HG02852 (cell line): ENCODE measurements around the gene TJP1.
"Not testable (repeated sequence)": the region's sequence is repeated elsewhere in the genome, so short reads cannot be mapped to it uniquely, and the experiment has no call there.

Experiments
- ATAC-seq: cut with Tn5 transposase; IDR thresholded peaks from one replicate; pipeline ENCODE4 v1.9.1; 2021; ENCODE audit warnings: mild to moderate bottlenecking, moderate library complexity; ENCODE audit not compliant: unreplicated experiment

The TJP1 gene

DNA sequence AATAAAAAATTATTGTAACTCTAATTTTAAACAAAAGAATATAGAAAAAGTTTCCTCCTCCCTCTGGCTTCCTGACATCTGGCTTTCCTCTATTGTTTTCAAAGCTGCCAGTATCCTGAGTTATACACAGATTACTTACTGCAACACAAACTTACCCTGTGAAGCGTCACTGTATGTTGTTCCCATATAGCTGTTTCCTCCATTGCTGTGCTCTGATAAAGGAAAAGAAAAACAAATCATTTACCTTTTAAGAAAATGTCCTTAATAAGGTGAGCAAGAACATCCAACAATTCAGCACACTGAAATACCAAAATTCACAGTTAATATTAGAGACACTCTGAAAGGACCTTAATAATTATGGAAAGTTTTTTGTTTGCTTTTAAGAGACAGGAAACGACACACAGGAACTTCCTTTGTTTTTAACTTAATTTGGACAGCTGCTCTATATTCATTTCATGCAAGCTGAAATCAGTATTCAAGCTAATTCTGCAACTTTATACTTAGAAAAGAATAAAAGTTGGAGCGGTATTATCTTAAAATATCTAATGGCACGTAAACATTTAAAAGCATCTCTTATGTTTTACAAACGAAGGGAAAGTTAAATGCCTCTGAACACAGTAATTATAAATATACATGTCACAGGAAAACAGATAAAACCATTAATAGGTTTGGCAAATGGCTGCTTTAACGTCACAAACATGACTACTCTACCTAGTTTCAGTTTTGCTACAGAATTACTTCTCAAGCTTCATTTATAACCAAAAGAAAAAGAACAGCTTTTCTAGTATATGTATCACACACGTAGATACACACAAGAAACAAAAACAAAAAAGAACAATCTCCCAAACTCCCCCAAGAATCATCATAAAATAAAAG, 21.5 kb downstream of the TJP1 start:
- no peak for ATAC-seq

DNA sequence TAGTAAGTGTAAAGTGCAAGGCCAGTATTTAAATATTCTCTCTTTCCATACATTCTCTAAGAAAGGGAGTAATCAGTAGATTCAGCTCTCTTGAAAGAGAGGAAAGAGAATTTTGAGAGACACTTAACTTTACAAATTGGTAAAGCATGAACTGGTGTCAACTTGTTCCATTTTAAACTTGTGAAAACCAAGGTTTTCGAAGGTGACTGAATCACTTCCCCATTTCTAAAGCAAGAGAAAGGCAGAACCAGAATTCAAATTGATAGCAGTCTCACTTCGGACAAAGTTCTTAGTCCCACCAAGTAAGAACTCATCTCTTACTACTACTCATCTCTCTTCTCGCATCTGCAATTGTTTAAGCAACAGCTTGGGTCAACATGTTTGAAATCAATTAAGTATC, 22.4 kb downstream of the TJP1 start:
- ATAC-seq: no peak

DNA sequence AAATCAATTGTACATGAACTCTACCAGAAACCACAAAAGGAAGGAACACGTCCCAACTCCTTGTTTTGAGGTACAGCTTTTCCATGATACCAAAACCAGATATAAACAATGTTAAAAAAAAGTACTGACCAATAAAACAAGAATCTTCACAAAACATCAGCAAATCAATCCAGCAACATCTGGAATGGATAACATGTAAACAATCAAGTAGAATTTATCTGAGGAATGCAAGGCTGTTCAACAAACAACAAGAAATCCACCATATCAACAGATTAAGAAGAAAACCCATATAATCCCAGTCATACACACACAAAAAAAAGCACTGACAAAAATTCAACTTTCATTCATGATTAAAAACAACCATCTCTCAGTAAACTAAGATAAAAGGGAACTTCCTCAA, 26.7 kb downstream of the TJP1 start:
- ATAC-seq: no peak

DNA sequence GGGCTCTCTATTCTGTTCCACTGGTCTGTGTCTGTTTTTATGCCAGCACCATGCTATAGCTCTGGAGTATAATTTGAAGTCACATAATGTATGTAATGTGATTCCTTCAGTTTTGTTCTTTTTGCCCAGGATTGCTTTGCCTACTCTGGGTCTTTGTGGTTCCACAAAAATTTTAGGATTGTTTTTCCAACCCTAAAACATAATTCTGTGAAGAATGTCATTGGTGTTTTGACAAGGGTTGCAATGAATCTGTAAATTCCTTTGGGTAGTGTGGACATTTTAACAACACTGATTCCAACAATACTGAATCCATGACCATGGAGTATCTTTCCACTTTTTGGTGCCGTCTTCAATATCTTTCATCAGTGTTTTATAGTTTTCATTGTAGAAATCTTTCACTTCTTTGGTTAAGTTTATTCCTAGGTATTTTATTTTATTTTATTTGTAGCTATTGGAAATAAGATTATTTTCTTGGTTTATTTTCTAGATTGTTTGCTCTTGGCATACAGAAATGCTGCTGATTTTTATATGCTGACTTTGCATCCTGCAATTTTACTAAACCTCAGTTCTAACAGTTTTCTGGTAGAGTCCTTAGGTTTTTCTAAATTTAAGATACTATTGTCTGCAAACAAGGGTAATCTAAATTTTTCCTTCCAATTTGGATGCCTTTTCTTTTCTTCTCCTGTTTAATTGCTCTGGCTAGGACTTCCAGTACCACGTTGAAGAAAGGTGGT, 29.7 kb downstream of the TJP1 start:
- no peak for ATAC-seq

DNA sequence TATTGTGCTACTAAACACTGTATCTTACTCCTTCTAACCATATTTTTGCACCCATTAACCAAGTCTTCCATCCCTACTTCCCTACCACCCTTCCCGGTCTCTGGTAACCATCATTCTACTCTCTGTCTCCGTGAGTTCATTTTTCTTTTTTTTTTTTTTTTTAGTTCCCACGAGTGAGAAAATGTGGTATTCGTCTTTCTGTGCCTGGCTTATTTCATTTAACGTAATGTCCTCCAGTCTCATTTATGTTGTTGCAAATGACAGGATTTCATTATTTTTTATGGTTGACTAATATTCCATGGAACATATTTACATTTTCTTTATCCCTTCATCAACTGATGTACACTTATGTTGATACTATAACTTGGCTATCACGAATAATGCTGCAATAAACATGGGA, 31.7 kb downstream of the TJP1 start:
- no peak for ATAC-seq

DNA sequence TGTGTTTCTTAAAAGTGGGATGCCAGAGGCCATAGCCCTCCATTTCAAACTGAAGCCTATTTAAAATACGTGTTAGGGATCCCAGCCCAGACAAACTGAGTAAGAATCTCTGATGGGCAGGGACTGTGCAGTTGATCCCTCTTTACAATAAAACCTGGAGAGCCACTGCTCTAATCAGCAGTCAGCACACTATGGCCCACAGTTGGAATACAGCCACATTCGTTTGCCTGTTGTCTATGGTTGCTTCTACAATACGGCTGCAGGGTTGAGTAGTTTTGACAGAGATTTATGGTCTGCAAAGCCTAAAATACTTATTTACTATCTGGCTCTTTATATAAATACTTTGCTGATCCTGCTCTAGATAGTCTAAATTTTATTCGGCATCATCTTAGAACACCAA, 32.4 kb downstream of the TJP1 start:
- ATAC-seq: no peak

DNA sequence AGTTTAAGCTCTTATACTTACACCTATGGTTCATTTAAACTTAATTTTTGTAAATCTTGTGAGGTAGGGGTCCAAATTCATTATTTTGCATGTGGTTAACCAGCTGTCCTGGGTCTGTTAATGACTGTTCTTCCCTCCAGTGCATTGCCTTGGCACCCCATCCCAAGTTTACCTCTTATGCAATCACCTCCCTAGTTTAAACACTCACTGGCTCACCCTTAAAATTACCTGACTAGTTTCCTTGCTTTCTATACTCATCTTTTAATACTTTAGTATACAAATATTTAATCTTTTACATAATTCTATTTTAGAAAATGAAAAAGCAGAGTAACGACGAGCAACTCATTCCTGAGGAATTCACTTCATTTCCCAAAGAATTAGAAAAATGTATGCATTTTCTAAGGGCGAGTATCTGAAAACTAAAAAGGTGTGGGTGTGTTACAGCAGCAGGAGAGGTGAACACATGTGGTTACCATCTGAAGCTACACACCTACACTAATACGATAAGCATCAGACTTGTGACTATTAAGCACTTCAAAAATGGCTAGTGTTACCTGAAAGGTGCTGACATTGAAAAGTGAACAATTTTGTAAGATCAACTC, 33.7 kb downstream of the TJP1 start:
- no peak for ATAC-seq

DNA sequence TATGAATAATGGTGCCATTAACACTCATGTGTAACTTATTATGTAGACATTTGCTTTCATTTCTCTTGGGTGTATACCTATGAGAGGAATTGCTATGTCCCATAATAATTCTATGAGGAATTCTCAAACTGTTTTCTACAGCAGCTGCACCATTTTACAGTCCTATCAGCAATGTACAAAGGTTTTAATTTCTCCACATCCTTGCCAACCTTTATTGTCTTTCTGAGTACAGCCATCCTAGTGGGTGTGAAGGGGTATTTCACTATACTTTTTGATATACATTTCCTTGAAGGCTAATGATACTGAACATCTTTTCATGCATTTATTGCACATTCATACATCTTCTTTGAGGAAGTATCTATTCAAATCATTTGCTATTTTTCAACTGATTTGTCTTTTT, 34.5 kb downstream of the TJP1 start:
- ATAC-seq: no peak

DNA sequence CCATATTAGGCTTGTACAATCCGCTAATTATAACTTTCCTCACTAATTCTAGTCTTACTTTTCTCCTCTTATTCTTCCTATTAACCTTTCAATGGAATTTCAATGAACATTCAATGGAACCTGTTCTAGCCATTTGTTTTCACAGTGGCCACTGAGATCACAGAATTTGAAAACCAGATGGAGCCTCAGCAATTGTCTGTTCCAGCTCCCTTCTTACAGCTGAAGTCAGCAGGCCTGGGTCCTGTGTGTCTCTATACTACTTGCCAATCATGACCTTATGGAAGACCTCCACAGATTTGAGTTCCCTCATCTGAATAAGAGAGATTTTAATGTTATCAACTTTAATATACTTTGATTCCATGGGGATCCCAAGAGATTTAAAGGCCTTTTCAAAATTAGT, 36.6 kb downstream of the TJP1 start:
- no peak for ATAC-seq

DNA sequence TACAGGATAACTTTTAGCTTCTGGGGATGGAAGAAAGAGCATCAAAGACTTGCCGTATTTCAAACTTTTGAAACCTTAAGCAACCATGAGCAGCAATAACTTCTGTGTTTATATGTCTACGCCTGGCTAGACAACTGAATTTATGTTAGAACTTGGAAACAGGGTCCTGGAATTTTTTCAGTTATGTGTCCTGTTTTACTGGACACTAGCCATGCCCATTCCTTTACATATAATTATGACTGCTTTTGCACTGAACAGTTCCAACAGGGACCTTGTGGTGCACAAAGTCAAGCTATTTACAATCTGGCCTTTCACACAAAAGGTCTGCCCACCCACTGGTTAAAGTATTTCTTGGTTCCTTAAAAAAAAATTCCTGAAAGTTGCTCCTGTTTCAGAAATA, 37.1 kb downstream of the TJP1 start:
- no peak for ATAC-seq

DNA sequence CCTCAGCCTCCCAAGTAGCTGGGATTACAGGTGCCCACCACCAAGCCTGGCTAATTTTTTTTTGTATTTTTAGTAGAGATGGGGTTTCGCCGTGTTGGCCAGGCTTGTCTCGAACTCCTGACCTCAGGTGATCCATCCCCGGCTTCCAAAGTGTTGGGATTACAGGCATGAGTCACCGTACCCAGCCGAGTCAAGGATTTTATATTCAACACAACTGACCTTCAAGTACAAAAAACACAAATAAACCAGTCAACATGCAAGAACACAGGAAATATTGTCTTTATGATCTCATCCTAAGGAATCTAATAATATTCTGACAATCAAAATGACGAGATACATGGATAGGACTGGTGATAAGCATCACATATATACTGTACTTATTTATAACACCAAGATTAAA, 37.9 kb downstream of the TJP1 start:
- ATAC-seq: no peak

DNA sequence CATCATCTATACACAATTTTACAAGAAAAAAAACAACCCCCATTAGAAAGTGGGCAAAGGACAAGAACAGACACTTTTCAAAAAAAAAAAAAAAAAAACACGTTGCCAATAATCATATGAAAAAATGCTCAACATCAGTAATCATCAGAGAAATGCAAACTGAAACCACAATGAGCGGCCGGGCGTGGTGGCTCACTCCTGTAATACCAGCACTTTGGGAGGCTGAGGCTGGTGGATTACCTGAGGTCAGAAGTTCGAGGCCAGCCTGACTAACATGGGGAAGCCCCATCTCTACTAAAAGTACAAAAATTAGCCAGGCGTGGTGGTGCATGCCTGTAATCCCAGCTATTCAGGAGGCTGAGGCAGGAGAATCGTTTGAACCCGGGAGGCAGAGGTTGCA, 39.5 kb downstream of the TJP1 start:
- ATAC-seq: not testable (repeated sequence)

DNA sequence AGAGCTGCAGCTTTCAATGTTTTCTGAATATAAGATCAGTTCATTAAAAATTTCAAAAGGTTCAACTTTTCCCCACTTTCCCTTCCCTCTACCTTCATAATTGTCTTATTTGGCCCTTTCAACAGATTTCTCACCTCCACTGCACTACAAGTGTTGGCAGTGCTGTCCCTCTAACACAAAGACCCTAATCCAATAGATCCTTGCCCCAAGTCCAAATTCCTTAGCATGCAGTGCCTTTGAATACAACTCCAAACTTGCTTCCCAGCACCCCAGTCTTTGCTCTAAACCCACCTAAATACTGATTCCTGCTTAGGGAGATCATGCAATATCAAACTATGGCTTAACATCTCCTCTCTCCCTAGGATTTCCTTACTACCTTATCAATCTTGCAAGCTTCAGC, 43.9 kb downstream of the TJP1 start:
- ATAC-seq: no peak

DNA sequence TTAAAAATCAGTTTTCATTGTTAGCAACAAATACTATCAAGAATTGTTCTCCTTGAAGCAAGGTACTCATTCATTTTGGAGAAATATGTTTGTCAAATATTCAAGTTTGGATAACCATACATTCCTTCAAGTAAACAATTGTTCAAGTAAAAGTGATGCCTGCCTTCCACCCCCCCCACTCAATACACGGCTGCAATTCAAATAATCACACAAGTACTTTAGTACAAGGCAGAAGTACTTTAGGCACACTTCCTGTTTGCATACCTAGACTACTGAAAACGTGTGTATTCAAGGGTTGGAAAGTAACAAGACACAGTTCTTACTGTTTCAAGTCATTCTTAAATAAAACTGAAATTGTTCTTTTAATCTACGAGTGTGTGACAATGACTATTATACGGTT, 45.4 kb downstream of the TJP1 start:
- ATAC-seq: no peak

DNA sequence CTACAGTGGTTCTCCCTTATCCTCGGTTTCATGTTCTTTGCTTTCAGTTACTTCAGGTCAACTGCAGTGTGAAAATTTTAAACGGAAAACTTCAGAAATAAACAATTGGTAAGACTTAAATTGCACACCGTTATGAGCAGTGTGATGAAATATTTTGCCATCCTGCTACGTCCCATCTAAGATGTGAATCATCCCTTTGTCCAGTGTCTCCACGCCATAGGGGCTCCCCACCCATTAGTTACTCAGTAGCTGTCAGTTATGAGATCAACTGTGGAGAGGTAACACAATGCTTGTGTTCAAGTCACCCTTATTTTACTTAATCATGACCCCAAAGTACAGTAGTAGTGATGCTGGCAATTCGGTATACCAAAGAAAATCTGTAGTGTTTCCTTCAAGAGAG, 47.4 kb downstream of the TJP1 start:
- ATAC-seq: no peak

DNA sequence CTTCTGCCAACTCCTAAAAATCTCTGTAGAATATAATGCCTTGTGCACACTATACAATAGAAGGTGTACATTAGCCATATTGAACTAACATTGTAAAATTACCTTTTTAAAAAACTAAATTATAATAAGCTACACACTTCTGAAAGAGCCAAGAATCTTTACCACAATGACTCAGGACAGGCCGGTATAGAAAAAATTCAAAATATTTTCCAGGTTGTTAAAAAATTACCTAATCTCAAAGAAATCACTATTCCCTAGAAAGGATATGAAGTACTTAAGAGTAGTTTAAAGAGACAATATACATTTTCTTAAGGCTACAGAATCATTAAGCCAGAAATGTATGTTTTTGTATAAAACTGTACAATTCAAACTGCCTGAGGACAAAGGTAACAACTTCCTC, 48.5 kb downstream of the TJP1 start:
- ATAC-seq: no peak

DNA sequence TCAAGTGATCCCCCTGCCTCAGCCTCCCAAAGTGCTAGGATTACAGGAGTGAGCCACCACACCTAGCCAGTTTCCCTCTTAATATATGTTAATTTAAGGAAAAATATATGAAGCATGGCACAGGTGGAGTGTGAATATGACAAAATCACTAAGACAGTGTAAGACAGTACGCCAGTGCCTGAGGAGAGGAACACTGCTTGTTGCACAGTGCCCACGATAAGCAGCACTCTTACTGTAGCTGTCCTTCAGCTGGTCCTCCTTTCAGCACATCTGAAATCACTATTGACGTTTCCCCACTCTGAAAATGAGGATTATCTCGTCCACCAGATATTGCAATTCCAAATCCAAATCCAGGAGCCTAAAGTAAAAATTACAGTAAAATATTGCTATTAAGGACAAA, 49.3 kb downstream of the TJP1 start:
- no peak for ATAC-seq

DNA sequence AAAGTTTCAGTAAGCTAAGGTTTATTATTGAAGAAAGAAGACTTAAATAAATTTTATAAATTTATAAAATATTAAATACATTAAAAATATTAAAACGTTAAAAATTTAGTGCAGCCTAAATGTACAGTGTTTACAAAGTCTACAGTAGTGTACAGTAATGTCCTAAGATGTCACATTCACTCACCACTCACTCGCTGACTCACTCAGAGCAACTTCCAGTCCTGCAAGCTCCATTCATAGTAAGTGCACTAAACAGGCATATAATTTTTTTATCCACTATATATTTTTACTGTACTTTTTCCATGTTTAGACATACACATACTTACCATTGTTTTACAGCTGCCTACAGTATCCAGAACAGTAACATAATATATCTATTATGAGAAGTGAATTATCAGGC, 51.5 kb downstream of the TJP1 start:
- ATAC-seq: no peak

DNA sequence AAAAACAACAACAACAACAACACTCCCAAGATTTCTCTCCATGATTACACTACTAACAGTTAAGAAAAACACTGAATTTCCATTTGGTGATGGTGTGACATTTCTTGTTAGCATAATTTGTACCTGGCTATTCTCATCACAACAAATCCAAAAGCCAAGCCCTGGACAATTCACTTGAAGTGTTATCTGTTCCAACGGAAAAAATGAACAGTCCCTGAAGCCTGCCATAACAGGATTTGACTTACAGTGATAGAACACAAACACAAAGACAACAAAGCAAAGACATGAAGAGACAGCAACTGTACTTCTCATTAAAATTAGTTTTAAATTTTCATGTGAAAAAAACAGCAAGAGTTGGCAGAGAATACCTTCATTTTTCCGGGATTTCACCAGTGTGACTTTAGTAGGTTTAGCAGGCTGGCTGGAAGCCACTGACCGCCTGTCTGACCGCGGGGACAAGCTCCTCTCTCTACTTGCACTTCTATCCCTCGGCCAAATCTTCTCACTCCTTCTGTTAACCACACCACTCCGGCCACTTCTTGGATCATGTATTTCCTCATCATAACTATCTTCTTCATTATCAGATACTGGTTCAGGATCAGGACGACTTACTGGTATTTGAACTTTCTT, 56.3 kb downstream of the TJP1 start:
- ATAC-seq: no peak

DNA sequence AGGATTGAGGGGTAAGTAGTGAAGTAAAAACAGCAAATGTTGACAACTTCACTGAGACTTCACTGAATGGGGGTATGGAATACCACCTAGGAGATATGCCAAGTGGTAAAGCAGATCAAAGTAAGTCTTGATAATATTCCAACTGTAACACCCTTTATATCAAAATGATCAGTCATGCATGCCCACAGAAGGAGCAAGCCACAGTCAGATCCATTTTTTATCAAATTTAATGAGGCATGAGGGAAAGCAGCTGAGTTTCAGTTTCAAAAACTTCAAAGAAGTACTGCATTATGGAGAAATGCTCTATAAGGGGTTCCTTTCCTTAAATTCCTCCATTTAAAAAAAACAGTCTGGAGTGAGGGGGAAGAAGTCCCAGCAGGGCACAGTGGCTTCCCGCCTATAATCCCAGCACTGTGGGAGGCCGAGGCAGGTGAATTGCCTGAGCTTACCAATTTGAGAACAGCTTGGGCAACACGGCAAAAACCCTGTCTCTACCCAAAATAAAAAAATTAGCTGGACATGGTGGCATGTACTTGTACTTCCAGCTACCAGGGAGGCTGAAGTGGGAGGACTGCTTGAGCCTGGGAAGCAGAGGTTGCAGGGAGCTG, 56.9 kb downstream of the TJP1 start:
- ATAC-seq: no peak

DNA sequence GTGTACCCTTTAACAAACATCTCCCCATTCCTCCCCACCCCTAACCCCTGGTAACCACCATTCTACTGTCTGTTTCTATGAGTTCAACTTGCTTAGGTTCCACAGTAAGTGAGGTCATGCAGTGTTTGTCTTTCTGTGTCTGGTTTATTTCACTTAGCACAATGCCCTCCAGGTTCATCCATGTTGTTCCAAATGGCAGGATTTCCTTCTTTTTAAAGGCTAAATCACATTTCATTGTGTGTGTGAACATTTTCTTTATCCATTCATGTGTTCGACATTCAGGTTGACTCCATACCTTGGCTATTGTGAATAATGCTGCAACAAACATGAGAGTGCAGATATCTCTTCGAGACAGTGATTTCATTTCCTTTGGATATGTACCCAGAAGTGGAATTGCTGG, 62.7 kb downstream of the TJP1 start:
- ATAC-seq: no peak
